MCF 10A (cell line): Measurements from ENCODE around the gene SHLD1. TPM values are rescaled to one million over a fixed set of nuclear protein-coding genes. Genes with fewer than 3 reads are reported as not detected.

ENCODE experiments used
- BruUV-seq: library from RNA; stranded (reverse); fragments of 400-500 nt; replicated peaks from 2 replicates; lab custom pipeline; 2021; lab: Mats Ljungman, UMichigan
- CTCF ChIA-PET: fragments of 300-600 bp; sonication (Branson Sonifier 250); formaldehyde crosslinking; extraction: SDS; loops from one replicate; lab custom pipeline; 2021; ENCODE audit warnings: antibody characterized with exemption, inconsistent platforms; lab: Yijun Ruan, JAX
- POLR2A ChIA-PET: fragments of 300-600, 350-650 bp; sonication (Branson Sonifier 250); formaldehyde crosslinking; extraction: SDS; loops from one replicate; lab custom pipeline; 2020; ENCODE audit warnings: antibody characterized with exemption, inconsistent platforms; lab: Yijun Ruan, JAX
- DNase-seq: peaks from one replicate; pipeline ENCODE4 v3.0.0-alpha.2; 2018; ENCODE audit not compliant: unreplicated experiment
- H3K27ac Mint-ChIP-seq: one replicate; pipeline ENCODE4 v1.8.0; 2022; ENCODE audit warnings: mild to moderate bottlenecking, low read depth, mixed read lengths; ENCODE audit not compliant: unreplicated experiment
- H3K27me3 Mint-ChIP-seq: one replicate; pipeline ENCODE4 v1.8.0; 2022; ENCODE audit warnings: mixed read lengths; ENCODE audit not compliant: insufficient read depth, unreplicated experiment
- H3K36me3 Mint-ChIP-seq: one replicate; pipeline ENCODE4 v1.8.0; 2022; ENCODE audit warnings: mild to moderate bottlenecking, moderate library complexity, mixed read lengths; ENCODE audit not compliant: insufficient read depth, unreplicated experiment
- H3K4me1 Mint-ChIP-seq: one replicate; pipeline ENCODE4 v1.8.0; 2022; ENCODE audit warnings: mixed read lengths; ENCODE audit not compliant: insufficient read depth, unreplicated experiment
- H3K4me3 Mint-ChIP-seq: one replicate; pipeline ENCODE4 v1.8.0; 2022; ENCODE audit warnings: mild to moderate bottlenecking, moderate library complexity, mixed read lengths; ENCODE audit not compliant: unreplicated experiment
- H3K9me3 Mint-ChIP-seq: one replicate; pipeline ENCODE4 v1.8.0; 2022; ENCODE audit warnings: mixed read lengths; ENCODE audit not compliant: unreplicated experiment
- intact Hi-C: fragments of 100-400 bp; cut with micrococcal nuclease; formaldehyde crosslinking; loops from 2 replicates; pipeline ENCODE4 v1.14.1; 2022
- total RNA-seq: library from RNA; stranded (reverse); gene quantifications from 2 replicates; pipeline ENCODE4 v1.2.3, GENCODE V29; 2022
- TF ChIP-seq, protein P1 (sequence below): fragments of 200-600 bp; IDR thresholded peaks from one replicate; pipeline ENCODE4 v1.8.0; 2022; ENCODE audit warnings: antibody characterized with exemption, mild to moderate bottlenecking; ENCODE audit not compliant: unreplicated experiment

The SHLD1 gene
- total RNA-seq, 1 experiment from 2014 or later, result 2.3 TPM

DNA sequence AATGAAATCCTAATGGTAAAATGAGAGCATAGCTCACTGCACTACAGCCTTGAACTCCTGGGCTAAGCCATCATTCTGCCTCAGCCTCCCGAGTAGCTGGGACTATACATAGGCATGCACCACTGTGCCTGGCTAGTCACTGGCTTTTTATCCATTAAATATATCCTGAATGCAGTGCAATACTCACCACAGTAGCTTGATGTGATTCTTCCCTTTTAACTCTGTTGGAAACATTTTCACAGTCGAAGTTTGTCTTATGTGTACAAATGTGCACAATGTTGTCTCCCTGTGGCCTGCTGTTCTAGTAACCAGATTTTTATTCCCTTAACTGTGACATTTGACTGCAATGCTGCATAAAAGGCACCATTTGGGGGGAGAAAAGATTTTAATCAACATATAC lies 143.4 kb downstream of the SHLD1 start:
- Mint-ChIP-seq H3K9me3 (peaks cover 13% of the 10 kb centered on the region), H3K4me3 (no peak overlapping the region), H3K27ac (no peak overlapping the region), H3K27me3 (peaks cover 12% of the 10 kb centered on the region), H3K4me1 (peaks cover 23% of the 10 kb centered on the region), H3K36me3 (no peaks in the 10 kb centered on the region)
- POLR2A ChIA-PET, result interaction anchor here (0.6 to 1.6 kb wide), 3 partner anchors 34 to 359 kb away, joined by 3 to 4 read pairs (median 3); partner anchors contain the start of gene SHLD1
- intact Hi-C loops, result no loop called here
- no TSS peak for BruUV-seq
- TF ChIP-seq, protein P1, sequence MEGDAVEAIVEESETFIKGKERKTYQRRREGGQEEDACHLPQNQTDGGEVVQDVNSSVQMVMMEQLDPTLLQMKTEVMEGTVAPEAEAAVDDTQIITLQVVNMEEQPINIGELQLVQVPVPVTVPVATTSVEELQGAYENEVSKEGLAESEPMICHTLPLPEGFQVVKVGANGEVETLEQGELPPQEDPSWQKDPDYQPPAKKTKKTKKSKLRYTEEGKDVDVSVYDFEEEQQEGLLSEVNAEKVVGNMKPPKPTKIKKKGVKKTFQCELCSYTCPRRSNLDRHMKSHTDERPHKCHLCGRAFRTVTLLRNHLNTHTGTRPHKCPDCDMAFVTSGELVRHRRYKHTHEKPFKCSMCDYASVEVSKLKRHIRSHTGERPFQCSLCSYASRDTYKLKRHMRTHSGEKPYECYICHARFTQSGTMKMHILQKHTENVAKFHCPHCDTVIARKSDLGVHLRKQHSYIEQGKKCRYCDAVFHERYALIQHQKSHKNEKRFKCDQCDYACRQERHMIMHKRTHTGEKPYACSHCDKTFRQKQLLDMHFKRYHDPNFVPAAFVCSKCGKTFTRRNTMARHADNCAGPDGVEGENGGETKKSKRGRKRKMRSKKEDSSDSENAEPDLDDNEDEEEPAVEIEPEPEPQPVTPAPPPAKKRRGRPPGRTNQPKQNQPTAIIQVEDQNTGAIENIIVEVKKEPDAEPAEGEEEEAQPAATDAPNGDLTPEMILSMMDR, result no peak
- no peak for DNase-seq
- CTCF ChIA-PET, result interaction anchor here (0.6 kb wide), 1 partner anchor 98 kb away, joined by 7 read pairs; no protein-coding TSS in a partner anchor

DNA sequence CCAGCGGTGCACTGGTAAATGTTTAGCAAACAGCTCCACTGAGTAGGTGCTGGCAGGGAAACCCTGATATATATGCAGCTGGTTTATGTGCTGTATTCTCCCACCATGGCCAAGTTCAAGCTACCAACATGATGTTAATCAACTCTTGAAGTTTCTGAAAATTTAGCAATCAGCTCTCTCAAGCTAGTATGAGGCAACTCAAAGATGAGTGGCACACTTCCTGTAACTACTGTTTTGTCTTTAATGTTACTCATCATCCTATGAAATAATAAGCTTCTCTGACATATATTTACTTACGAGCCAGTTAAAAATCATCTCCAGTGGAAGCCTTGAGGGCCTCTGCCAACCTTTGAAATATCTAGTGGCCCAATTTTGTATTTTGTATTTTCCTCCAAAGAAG lies 145.4 kb downstream of the SHLD1 start:
- Mint-ChIP-seq H3K4me1 (peaks cover 23% of the 10 kb centered on the region), H3K4me3 (no peak overlapping the region), H3K9me3 (peaks cover 13% of the 10 kb centered on the region), H3K27me3 (peaks cover 12% of the 10 kb centered on the region), H3K27ac (no peak overlapping the region), H3K36me3 (no peaks in the 10 kb centered on the region)
- ChIA-PET POLR2A (interaction anchor here (0.9 kb wide), 1 partner anchor 17 kb away, joined by 3 read pairs; no protein-coding TSS in a partner anchor), CTCF (interaction anchor here (0.8 kb wide), 1 partner anchor 108 kb away, joined by 3 read pairs; no protein-coding TSS in a partner anchor)
- DNase-seq, result peak; percentile 71
- TF ChIP-seq, protein P1, result no peak
- no TSS peak for BruUV-seq
- intact Hi-C loops, result no loop called here

DNA sequence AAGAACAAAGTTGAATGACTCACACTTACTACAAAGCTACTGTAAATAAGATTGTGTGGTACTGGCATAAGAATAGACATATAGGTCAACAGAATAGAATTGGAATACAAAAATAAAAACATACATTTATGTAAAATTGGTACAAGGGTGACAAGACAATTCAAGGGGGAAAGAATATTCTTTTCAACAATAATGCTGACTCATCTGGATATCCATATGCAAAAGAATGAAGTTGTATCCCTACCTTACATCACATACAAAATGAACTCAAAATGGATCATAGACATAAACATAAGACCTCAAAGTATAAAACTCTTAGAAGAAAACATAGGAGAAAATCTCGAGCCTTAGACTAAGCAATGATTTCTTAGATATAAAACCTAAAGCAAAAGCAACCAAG lies 149.2 kb downstream of the SHLD1 start:
- peaks cover 18% of the 10 kb centered on the region for H3K4me1 Mint-ChIP-seq
- intact Hi-C loops, result no loop called here
- no peaks in the 10 kb centered on the region for H3K36me3 Mint-ChIP-seq
- CTCF ChIA-PET, result no interaction called here
- no peak overlapping the region for H3K27ac Mint-ChIP-seq
- POLR2A ChIA-PET, result interaction anchor here (0.6 kb wide), 1 partner anchor 55 kb away, joined by 4 read pairs; no protein-coding TSS in a partner anchor
- DNase-seq, result no peak
- TF ChIP-seq, protein P1, result no peak
- no TSS peak for BruUV-seq
- H3K9me3 Mint-ChIP-seq, result peaks cover 13% of the 10 kb centered on the region
- H3K4me3 Mint-ChIP-seq, result no peak overlapping the region
- peaks cover 12% of the 10 kb centered on the region for H3K27me3 Mint-ChIP-seq

DNA sequence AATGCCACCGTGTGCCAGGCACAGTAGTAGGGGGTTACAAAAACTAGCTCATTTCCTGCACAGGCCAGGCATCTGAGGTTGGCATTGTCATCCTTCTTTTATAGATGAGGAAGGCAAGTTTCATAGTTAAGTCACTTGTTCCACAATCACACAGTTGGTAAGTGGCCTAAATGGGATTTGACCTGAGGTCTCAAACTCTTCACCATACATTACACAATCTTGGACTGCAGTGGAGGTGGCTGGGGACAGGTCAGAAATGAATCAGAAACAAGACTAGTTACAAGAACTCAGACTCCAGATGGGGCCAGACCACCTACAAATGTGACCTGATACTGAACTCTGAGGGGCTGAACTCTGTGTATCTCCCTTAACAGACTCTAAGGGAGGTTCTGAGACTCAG lies 150.7 kb downstream of the SHLD1 start:
- POLR2A ChIA-PET, result interaction anchor here (0.7 to 1.2 kb wide), 3 partner anchors 11 to 19 kb away, joined by 3 read pairs; no protein-coding TSS in a partner anchor
- DNase-seq, result no peak
- TF ChIP-seq, protein P1, result no peak
- no peak overlapping the region for H3K27ac Mint-ChIP-seq
- H3K27me3 Mint-ChIP-seq, result peaks cover 12% of the 10 kb centered on the region
- peaks cover 13% of the 10 kb centered on the region for H3K9me3 Mint-ChIP-seq
- no peak overlapping the region for H3K4me3 Mint-ChIP-seq
- H3K36me3 Mint-ChIP-seq, result no peaks in the 10 kb centered on the region
- BruUV-seq, result no TSS peak
- peaks cover 6% of the 10 kb centered on the region for H3K4me1 Mint-ChIP-seq
- CTCF ChIA-PET, result no interaction called here
- intact Hi-C loops, result no loop called here
